ENCODE results near the gene DCC. TPM values are rescaled to one million over a fixed set of nuclear protein-coding genes. Genes with fewer than 3 reads are reported as not detected.

DCC gene
- total and polyA plus RNA-seq, 2 donors from 2014 or later, result 3.9 TPM; not detected in 1

DNA sequence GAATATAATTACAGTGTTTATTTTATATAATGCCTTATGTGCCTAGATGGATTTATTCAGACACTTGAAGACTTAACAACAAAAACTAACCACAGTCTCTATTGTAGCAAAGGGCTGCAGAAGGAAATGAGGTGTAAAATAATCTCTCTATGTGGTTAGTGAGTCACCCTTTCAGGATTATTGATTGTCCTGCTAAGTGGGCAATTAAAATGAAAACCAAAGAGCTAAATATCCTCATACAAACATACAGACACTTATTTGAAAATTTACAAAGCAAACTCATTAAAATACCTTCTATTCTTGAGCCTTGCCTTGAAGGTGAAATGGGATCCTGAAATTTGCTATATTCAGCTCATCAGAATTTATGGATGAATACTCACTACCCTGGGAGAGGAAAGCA lies 27.7 kb upstream of the DCC start:
- H3K36me3 ChIP-seq (ENCODE audit: control insufficient read depth in 2 of 3, insufficient read depth in 3 of 3, low read length in 3 of 3), result no peaks in the 10 kb centered on the region
- intact Hi-C loops (cut with DNase I), result no loop called here
- FAIRE-seq (no peak), DNase-seq (no peak)
- H3K9ac ChIP-seq (ENCODE audit: low read length in 3 of 3), result no peak overlapping the region
- H3K27me3 ChIP-seq (ENCODE audit: control insufficient read depth, insufficient read depth, low read length), result no peaks in the 10 kb centered on the region
- no peaks in the 10 kb centered on the region for H3K9me3 ChIP-seq (ENCODE audit: control insufficient read depth in 2 of 3, insufficient read depth in 1 of 3, low read length in 3 of 3)
- no peak overlapping the region for H3K4me3 ChIP-seq (ENCODE audit: low read length in 3 of 3)
- H3K4me1 ChIP-seq (ENCODE audit: control insufficient read depth in 2 of 3, insufficient read depth in 2 of 3, low read depth in 1 of 3, low read length in 3 of 3), result no peaks in the 10 kb centered on the region
- TF ChIP-seq, protein P1, sequence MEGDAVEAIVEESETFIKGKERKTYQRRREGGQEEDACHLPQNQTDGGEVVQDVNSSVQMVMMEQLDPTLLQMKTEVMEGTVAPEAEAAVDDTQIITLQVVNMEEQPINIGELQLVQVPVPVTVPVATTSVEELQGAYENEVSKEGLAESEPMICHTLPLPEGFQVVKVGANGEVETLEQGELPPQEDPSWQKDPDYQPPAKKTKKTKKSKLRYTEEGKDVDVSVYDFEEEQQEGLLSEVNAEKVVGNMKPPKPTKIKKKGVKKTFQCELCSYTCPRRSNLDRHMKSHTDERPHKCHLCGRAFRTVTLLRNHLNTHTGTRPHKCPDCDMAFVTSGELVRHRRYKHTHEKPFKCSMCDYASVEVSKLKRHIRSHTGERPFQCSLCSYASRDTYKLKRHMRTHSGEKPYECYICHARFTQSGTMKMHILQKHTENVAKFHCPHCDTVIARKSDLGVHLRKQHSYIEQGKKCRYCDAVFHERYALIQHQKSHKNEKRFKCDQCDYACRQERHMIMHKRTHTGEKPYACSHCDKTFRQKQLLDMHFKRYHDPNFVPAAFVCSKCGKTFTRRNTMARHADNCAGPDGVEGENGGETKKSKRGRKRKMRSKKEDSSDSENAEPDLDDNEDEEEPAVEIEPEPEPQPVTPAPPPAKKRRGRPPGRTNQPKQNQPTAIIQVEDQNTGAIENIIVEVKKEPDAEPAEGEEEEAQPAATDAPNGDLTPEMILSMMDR (IDR thresholded peaks at IDR 0.05; ENCODE audit: borderline replicate concordance, extremely low read depth, insufficient read depth), result no peak
- H3K27ac ChIP-seq (ENCODE audit: low read depth in 2 of 2, low read length in 2 of 2), result no peak overlapping the region

GRCh38 chr18:52313213-52313612 lies 26.8 kb upstream of the DCC start:
- DNase-seq, result no peak
- Histone ChIP-seq H3K4me3 (ENCODE audit: low read length in 3 of 3) (no peak overlapping the region), H3K27ac (ENCODE audit: low read depth in 2 of 2, low read length in 2 of 2) (no peak overlapping the region), H3K27me3 (ENCODE audit: control insufficient read depth, insufficient read depth, low read length) (no peaks in the 10 kb centered on the region), H3K4me1 (ENCODE audit: control insufficient read depth in 2 of 3, insufficient read depth in 2 of 3, low read depth in 1 of 3, low read length in 3 of 3) (no peaks in the 10 kb centered on the region), H3K9me3 (ENCODE audit: control insufficient read depth in 2 of 3, insufficient read depth in 1 of 3, low read length in 3 of 3) (no peaks in the 10 kb centered on the region), H3K36me3 (ENCODE audit: control insufficient read depth in 2 of 3, insufficient read depth in 3 of 3, low read length in 3 of 3) (no peaks in the 10 kb centered on the region), H3K9ac (ENCODE audit: low read length in 3 of 3) (no peak overlapping the region)
- no peak for FAIRE-seq
- TF ChIP-seq, protein P1 (IDR thresholded peaks at IDR 0.05; ENCODE audit: borderline replicate concordance, extremely low read depth, insufficient read depth), result no peak
- intact Hi-C loops (cut with DNase I), result no loop called here

DNA sequence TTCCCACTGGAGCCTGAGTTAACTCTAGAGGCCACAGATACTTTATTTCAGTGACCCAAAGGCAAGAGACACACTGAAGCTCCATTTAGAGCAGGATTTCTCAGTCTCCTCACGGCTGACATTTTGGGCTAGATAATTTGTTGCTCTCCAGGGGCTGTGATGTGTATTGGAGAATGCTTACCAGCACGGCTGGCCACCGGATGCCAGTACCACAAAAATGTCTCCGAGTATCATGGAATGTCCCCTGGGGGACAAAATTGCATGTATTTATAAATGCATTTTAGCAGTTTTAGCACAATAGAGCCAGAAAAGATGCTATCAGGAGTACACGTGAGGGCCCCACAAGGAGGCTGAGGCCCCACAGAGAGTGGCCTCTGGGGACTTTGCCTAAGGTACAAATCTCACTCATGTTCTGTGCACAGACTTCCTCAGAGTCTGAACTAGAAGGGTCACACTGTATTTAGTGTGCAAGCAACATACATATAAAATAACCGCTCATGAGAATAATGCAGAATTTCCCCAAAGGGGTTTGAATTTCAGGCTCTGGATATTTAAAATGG lies 20.5 kb upstream of the DCC start:
- H3K9me3 ChIP-seq (ENCODE audit: control insufficient read depth in 2 of 3, insufficient read depth in 1 of 3, low read length in 3 of 3), result no peaks in the 10 kb centered on the region
- TF ChIP-seq, protein P1 (IDR thresholded peaks at IDR 0.05; ENCODE audit: borderline replicate concordance, extremely low read depth, insufficient read depth), result no peak
- H3K36me3 ChIP-seq (ENCODE audit: control insufficient read depth in 2 of 3, insufficient read depth in 3 of 3, low read length in 3 of 3), result no peaks in the 10 kb centered on the region
- DNase-seq, result no peak
- intact Hi-C loops (cut with DNase I), result no loop called here
- no peak overlapping the region for H3K4me3 ChIP-seq (ENCODE audit: low read length in 3 of 3)
- no peaks in the 10 kb centered on the region for H3K4me1 ChIP-seq (ENCODE audit: control insufficient read depth in 2 of 3, insufficient read depth in 2 of 3, low read depth in 1 of 3, low read length in 3 of 3)
- no peak overlapping the region for H3K27ac ChIP-seq (ENCODE audit: low read depth in 2 of 2, low read length in 2 of 2)
- FAIRE-seq, result no peak
- H3K9ac ChIP-seq (ENCODE audit: low read length in 3 of 3), result no peak overlapping the region
- no peaks in the 10 kb centered on the region for H3K27me3 ChIP-seq (ENCODE audit: control insufficient read depth, insufficient read depth, low read length)

DNA sequence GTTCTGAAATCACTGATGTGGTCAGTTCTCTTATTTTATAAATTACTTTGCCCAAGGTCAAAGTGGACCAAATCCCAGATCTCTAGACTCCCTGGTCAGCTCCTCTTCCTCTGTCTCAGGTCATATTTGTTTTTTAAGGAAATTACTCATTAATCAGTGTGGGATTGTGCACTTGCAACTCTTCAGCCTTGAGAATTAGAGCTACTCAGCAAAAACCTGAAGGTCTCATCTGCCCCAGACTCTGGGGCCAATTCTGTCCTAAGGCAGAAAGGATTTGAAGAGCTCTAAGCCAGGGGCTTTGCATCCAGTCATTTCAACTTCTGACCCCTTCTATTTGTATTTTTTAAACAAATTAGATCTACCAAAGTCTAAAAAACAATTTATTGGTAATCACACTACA lies 17.7 kb upstream of the DCC start:
- Histone ChIP-seq H3K9me3 (ENCODE audit: control insufficient read depth in 2 of 3, insufficient read depth in 1 of 3, low read length in 3 of 3) (no peaks in the 10 kb centered on the region), H3K36me3 (ENCODE audit: control insufficient read depth in 2 of 3, insufficient read depth in 3 of 3, low read length in 3 of 3) (no peaks in the 10 kb centered on the region), H3K27me3 (ENCODE audit: control insufficient read depth, insufficient read depth, low read length) (no peaks in the 10 kb centered on the region), H3K27ac (ENCODE audit: low read depth in 2 of 2, low read length in 2 of 2) (no peak overlapping the region), H3K4me3 (ENCODE audit: low read length in 3 of 3) (no peak overlapping the region), H3K4me1 (ENCODE audit: control insufficient read depth in 2 of 3, insufficient read depth in 2 of 3, low read depth in 1 of 3, low read length in 3 of 3) (no peaks in the 10 kb centered on the region), H3K9ac (ENCODE audit: low read length in 3 of 3) (no peak overlapping the region)
- no peak for FAIRE-seq
- DNase-seq, result no peak
- TF ChIP-seq, protein P1 (IDR thresholded peaks at IDR 0.05; ENCODE audit: borderline replicate concordance, extremely low read depth, insufficient read depth), result no peak
- intact Hi-C loops (cut with DNase I), result no loop called here

Measured in kidney (tissue), 14 donors.